Stimulated activated CD4-positive, alpha-beta T cell treated with anti-CD3 and anti-CD28 coated beads, Interleukin-1b, Interleukin-23, amount 100 ng/mL, for 24 hours (primary cell): ENCODE results near the gene SVEP1.
"Not testable (repeated sequence)": the region's sequence is repeated elsewhere in the genome, so short reads cannot be mapped to it uniquely, and the experiment has no call there.

ENCODE experiments used
- DNase-seq, 4 experiments: peaks; one replicate each; pipeline ENCODE4 v3.0.0-alpha.2; 2020; ENCODE audit warnings: low read depth in 4 of 4, low spot score in 1 of 4

SVEP1 gene

GRCh38 chr9:110579862-110580219, 300 bp upstream of the SVEP1 start:
- no peak for DNase-seq

- no peak for DNase-seq
Measured at GRCh38 chr9:110578575-110579033, 937 bp downstream of the SVEP1 start.

- DNase-seq, result no peak
Measured at GRCh38 chr9:110575945-110576344, 3.6 kb downstream of the SVEP1 start.

GRCh38 chr9:110575169-110575568, 4.4 kb downstream of the SVEP1 start:
- no peak for DNase-seq

- no peak for DNase-seq
Measured at GRCh38 chr9:110573305-110573704, 6.2 kb downstream of the SVEP1 start.

- DNase-seq, result no peak
Measured at GRCh38 chr9:110571801-110572483, 7.6 kb downstream of the SVEP1 start.

- no peak for DNase-seq
Measured at GRCh38 chr9:110566156-110566555, 13.4 kb downstream of the SVEP1 start.

- no peak for DNase-seq
Measured at GRCh38 chr9:110561826-110562225, 17.7 kb downstream of the SVEP1 start.

- no peak for DNase-seq
Measured at GRCh38 chr9:110559869-110560268, 19.7 kb downstream of the SVEP1 start.

- no peak for DNase-seq
Measured at GRCh38 chr9:110555551-110556331, 23.8 kb downstream of the SVEP1 start.

- DNase-seq, result no peak
Measured at GRCh38 chr9:110546411-110546871, 33.1 kb downstream of the SVEP1 start.

- DNase-seq, result no peak
Measured at GRCh38 chr9:110545705-110546104, 33.8 kb downstream of the SVEP1 start.

GRCh38 chr9:110543631-110544051, 35.9 kb downstream of the SVEP1 start:
- no peak for DNase-seq

GRCh38 chr9:110541950-110542349, 37.6 kb downstream of the SVEP1 start:
- no peak for DNase-seq

GRCh38 chr9:110538647-110539041, 40.9 kb downstream of the SVEP1 start:
- no peak for DNase-seq

GRCh38 chr9:110537841-110538646, 41.5 kb downstream of the SVEP1 start:
- DNase-seq, result no peak

GRCh38 chr9:110536822-110537221, 42.7 kb downstream of the SVEP1 start:
- no peak for DNase-seq

GRCh38 chr9:110534162-110534561, 45.4 kb downstream of the SVEP1 start:
- not testable (repeated sequence) for DNase-seq

GRCh38 chr9:110532908-110533665, 46.5 kb downstream of the SVEP1 start:
- DNase-seq, result no peak

- no peak for DNase-seq
Measured at GRCh38 chr9:110531776-110532175, 47.8 kb downstream of the SVEP1 start.

GRCh38 chr9:110531241-110531640, 48.3 kb downstream of the SVEP1 start:
- not testable (repeated sequence) for DNase-seq
